Activated B cell treated with CpG ODN at 0.5 μM for 24 hours (primary cell): ENCODE data around the gene TMEM263. TPM values are rescaled to one million over a fixed set of nuclear protein-coding genes. Genes with fewer than 3 reads are reported as not detected.

Experiments
- ATAC-seq: fragments of 200-7000 bp; cut with Tn5 transposase; one replicate; pipeline ENCODE4 v1.10.0; 2021; ENCODE audit warnings: low read depth, mild to moderate bottlenecking, moderate library complexity
- CTCF ChIA-PET: fragments of 350-600 bp; sonication (Branson Sonifier 250); formaldehyde crosslinking; loops from one replicate; lab custom pipeline; 2021; ENCODE audit warnings: antibody characterized with exemption; lab: Charles Lee
- POLR2A ChIA-PET: fragments of 350-600 bp; sonication (Branson Sonifier 250); formaldehyde crosslinking; loops from one replicate; lab custom pipeline; 2021; ENCODE audit warnings: antibody characterized with exemption; lab: Charles Lee
- DNase-seq: peaks from one replicate; pipeline ENCODE4 v3.0.0; 2022
- H3K27ac Mint-ChIP-seq: one replicate; pipeline ENCODE4 v1.8.0; 2020; ENCODE audit warnings: mixed read lengths
- H3K27me3 Mint-ChIP-seq: one replicate; pipeline ENCODE4 v1.8.0; 2021; ENCODE audit warnings: mixed read lengths
- H3K36me3 Mint-ChIP-seq: one replicate; pipeline ENCODE4 v1.8.0; 2021; ENCODE audit warnings: low read depth, mixed read lengths
- H3K4me1 Mint-ChIP-seq: one replicate; pipeline ENCODE4 v1.8.0; 2021; ENCODE audit warnings: mixed read lengths
- H3K4me3 Mint-ChIP-seq: one replicate; pipeline ENCODE4 v1.8.0; 2020; ENCODE audit warnings: mild to moderate bottlenecking, mixed read lengths
- H3K9me3 Mint-ChIP-seq: one replicate; pipeline ENCODE4 v1.8.0; 2020; ENCODE audit warnings: mixed read lengths
- intact Hi-C: fragments of 100-400 bp; cut with micrococcal nuclease; formaldehyde crosslinking; loops from one replicate; pipeline ENCODE4 v1.15.1; 2024
- total RNA-seq: library from RNA; stranded (reverse); gene quantifications from 2 replicates; pipeline ENCODE4 v1.2.3, GENCODE V29; 2022
- TF ChIP-seq, protein P1 (sequence below): fragments of 200-600 bp; IDR thresholded peaks from one replicate; pipeline ENCODE4 v1.8.0; 2022; ENCODE audit warnings: antibody characterized with exemption, mild to moderate bottlenecking

TMEM263 gene
- total RNA-seq, 1 donor from 2014 or later: 15.1 TPM

DNA sequence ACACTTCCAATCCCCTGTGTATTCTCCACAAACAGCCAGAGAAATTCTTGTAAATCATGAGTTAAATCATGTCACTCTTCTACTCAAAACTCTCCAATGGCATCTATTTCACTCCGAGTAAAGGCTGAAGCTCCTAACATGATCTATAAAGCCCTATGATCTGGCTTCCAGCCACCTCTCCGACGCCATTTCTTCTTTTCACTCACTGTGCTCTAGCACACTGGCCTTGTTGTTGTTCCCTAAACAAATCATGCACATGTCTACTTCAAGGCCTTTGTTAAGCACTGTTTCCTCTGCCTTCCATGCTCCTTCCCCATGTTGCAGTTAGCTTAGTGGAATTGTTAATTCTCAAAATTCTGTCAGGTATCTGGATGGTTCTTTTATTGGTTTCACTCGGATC is 61.3 kb downstream of the TMEM263 start:
- CTCF ChIA-PET: no interaction called here
- no peak for DNase-seq
- no peaks in the 10 kb centered on the region for H3K27me3 Mint-ChIP-seq
- peaks cover 8% of the 10 kb centered on the region for H3K36me3 Mint-ChIP-seq
- peaks cover 7% of the 10 kb centered on the region for H3K9me3 Mint-ChIP-seq
- no peak overlapping the region for H3K4me3 Mint-ChIP-seq
- TF ChIP-seq, protein P1, sequence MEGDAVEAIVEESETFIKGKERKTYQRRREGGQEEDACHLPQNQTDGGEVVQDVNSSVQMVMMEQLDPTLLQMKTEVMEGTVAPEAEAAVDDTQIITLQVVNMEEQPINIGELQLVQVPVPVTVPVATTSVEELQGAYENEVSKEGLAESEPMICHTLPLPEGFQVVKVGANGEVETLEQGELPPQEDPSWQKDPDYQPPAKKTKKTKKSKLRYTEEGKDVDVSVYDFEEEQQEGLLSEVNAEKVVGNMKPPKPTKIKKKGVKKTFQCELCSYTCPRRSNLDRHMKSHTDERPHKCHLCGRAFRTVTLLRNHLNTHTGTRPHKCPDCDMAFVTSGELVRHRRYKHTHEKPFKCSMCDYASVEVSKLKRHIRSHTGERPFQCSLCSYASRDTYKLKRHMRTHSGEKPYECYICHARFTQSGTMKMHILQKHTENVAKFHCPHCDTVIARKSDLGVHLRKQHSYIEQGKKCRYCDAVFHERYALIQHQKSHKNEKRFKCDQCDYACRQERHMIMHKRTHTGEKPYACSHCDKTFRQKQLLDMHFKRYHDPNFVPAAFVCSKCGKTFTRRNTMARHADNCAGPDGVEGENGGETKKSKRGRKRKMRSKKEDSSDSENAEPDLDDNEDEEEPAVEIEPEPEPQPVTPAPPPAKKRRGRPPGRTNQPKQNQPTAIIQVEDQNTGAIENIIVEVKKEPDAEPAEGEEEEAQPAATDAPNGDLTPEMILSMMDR: no peak
- intact Hi-C loops: no loop called here
- H3K4me1 Mint-ChIP-seq: no peaks in the 10 kb centered on the region
- no peak overlapping the region for H3K27ac Mint-ChIP-seq
- no peak for ATAC-seq
- POLR2A ChIA-PET: no interaction called here

DNA sequence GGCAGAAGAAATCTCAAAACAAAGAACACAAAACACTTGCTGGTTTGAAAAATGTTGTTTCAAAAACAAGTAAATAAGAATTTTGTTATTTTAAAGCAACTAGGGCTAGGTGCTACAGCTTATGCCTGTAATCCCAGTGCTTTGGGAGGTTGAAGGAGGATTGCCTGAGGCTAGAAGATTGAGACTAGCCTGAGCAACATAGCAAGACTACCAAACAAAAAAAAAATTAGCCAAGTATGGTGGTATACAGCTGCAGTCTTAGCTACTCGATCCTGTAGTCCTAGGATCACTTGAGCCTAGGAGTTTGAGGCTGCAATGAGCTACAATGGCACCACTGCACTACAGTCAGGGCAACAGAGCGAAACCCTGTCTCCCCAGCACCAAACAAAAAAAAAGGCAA is 63.8 kb downstream of the TMEM263 start:
- TF ChIP-seq, protein P1: no peak
- Mint-ChIP-seq H3K9me3 (peaks cover 7% of the 10 kb centered on the region), H3K27me3 (no peaks in the 10 kb centered on the region), H3K4me3 (no peak overlapping the region), H3K36me3 (peaks cover 8% of the 10 kb centered on the region), H3K27ac (no peak overlapping the region), H3K4me1 (no peaks in the 10 kb centered on the region)
- ChIA-PET CTCF (no interaction called here), POLR2A (no interaction called here)
- DNase-seq (no peak), ATAC-seq (no peak)
- intact Hi-C loops: no loop called here

Other genes with a start within 250 kb of the TMEM263 start
- 5.8 and 7.4 TPM in 2 replicates for gene RIC8B, start 181.2 kb upstream of the TMEM263 start, total RNA-seq
- gene MTERF2, start 31.2 kb downstream of the TMEM263 start, total RNA-seq: 8.3 and 9.4 TPM in 2 replicates
- gene CRY1, start 137.6 kb downstream of the TMEM263 start, total RNA-seq: 4.6 and 7.1 TPM in 2 replicates